Measurements from ENCODE around the gene CD300LF.

- no peak for TF ChIP-seq CTCF (IDR thresholded peaks at IDR 0.05)
- TF ChIP-seq EP300 (IDR thresholded peaks at IDR 0.05; ENCODE audit: low read depth) = no peak
- TF ChIP-seq POLR2AphosphoS5 (IDR thresholded peaks at IDR 0.05) = no peak
- TF ChIP-seq POLR2A (IDR thresholded peaks at IDR 0.05) = no peak
Observed at GRCh38 chr17:74679374-74679773, 33.3 kb downstream of the CD300LF start.
